ENCODE results near the gene SV2B. TPM values are rescaled to one million over a fixed set of nuclear protein-coding genes. Genes with fewer than 3 reads are reported as not detected.

SV2B gene
- total and polyA plus RNA-seq, 2 donors from 2014 or later: 0.17 to 3.9 TPM

GRCh38 chr15:91116113-91117067, 16.3 kb downstream of the SV2B start:
- H3K9ac ChIP-seq (ENCODE audit: low read length in 3 of 3): no peak overlapping the region
- no peak for TF ChIP-seq CTCF (IDR thresholded peaks at IDR 0.05; ENCODE audit: borderline replicate concordance, extremely low read depth, insufficient read depth)
- H3K4me1 ChIP-seq (ENCODE audit: control insufficient read depth in 2 of 3, insufficient read depth in 2 of 3, low read depth in 1 of 3, low read length in 3 of 3): no peaks in the 10 kb centered on the region
- DNase-seq: peak in 2 of 5 donors; percentile 22 to 43
- no peaks in the 10 kb centered on the region for H3K36me3 ChIP-seq (ENCODE audit: control insufficient read depth in 2 of 3, insufficient read depth in 3 of 3, low read length in 3 of 3)
- H3K9me3 ChIP-seq (ENCODE audit: control insufficient read depth in 2 of 3, insufficient read depth in 1 of 3, low read length in 3 of 3): no peaks in the 10 kb centered on the region
- H3K27ac ChIP-seq (ENCODE audit: low read depth in 2 of 2, low read length in 2 of 2): no peak overlapping the region
- no peak for FAIRE-seq
- no peaks in the 10 kb centered on the region for H3K27me3 ChIP-seq (ENCODE audit: control insufficient read depth, insufficient read depth, low read length)
- intact Hi-C loops (cut with DNase I): no loop called here
- H3K4me3 ChIP-seq (ENCODE audit: low read length in 3 of 3): no peak overlapping the region

GRCh38 chr15:91117375-91117774, 17.3 kb downstream of the SV2B start:
- Histone ChIP-seq H3K27me3 (ENCODE audit: control insufficient read depth, insufficient read depth, low read length) (no peaks in the 10 kb centered on the region), H3K4me1 (ENCODE audit: control insufficient read depth in 2 of 3, insufficient read depth in 2 of 3, low read depth in 1 of 3, low read length in 3 of 3) (no peaks in the 10 kb centered on the region), H3K9ac (ENCODE audit: low read length in 3 of 3) (no peak overlapping the region), H3K9me3 (ENCODE audit: control insufficient read depth in 2 of 3, insufficient read depth in 1 of 3, low read length in 3 of 3) (no peaks in the 10 kb centered on the region), H3K4me3 (ENCODE audit: low read length in 3 of 3) (no peak overlapping the region), H3K36me3 (ENCODE audit: control insufficient read depth in 2 of 3, insufficient read depth in 3 of 3, low read length in 3 of 3) (no peaks in the 10 kb centered on the region), H3K27ac (ENCODE audit: low read depth in 2 of 2, low read length in 2 of 2) (no peak overlapping the region)
- intact Hi-C loops (cut with DNase I): no loop called here
- no peak for TF ChIP-seq CTCF (IDR thresholded peaks at IDR 0.05; ENCODE audit: borderline replicate concordance, extremely low read depth, insufficient read depth)
- FAIRE-seq: no peak
- no peak for DNase-seq

GRCh38 chr15:91118817-91119590, 18.9 kb downstream of the SV2B start:
- intact Hi-C loops (cut with DNase I): no loop called here
- Histone ChIP-seq H3K4me3 (ENCODE audit: low read length in 3 of 3) (no peak overlapping the region), H3K27me3 (ENCODE audit: control insufficient read depth, insufficient read depth, low read length) (no peaks in the 10 kb centered on the region), H3K27ac (ENCODE audit: low read depth in 2 of 2, low read length in 2 of 2) (no peak overlapping the region), H3K9me3 (ENCODE audit: control insufficient read depth in 2 of 3, insufficient read depth in 1 of 3, low read length in 3 of 3) (no peaks in the 10 kb centered on the region), H3K9ac (ENCODE audit: low read length in 3 of 3) (no peak overlapping the region), H3K4me1 (ENCODE audit: control insufficient read depth in 2 of 3, insufficient read depth in 2 of 3, low read depth in 1 of 3, low read length in 3 of 3) (no peaks in the 10 kb centered on the region), H3K36me3 (ENCODE audit: control insufficient read depth in 2 of 3, insufficient read depth in 3 of 3, low read length in 3 of 3) (no peaks in the 10 kb centered on the region)
- no peak for FAIRE-seq
- DNase-seq: no peak
- TF ChIP-seq CTCF (IDR thresholded peaks at IDR 0.05; ENCODE audit: borderline replicate concordance, extremely low read depth, insufficient read depth): no peak
